HCT116 (cell line): ENCODE results near the gene GPANK1. TPM values are rescaled to one million over a fixed set of nuclear protein-coding genes. Genes with fewer than 3 reads are reported as not detected.

ENCODE experiments used
- ATAC-seq: fragments of 200-7000 bp; cut with Tn5 transposase; 2 replicates; pipeline ENCODE4 v1.9.1; 2020; ENCODE audit warnings: mild to moderate bottlenecking, moderate library complexity
- BruUV-seq: library from RNA; stranded (reverse); fragments of 400-500 nt; replicated peaks from 2 replicates; lab custom pipeline; 2021; lab: Mats Ljungman, UMichigan
- CTCF ChIA-PET: fragments of 300-600 bp; sonication (Branson Sonifier 250); formaldehyde crosslinking; loops from one replicate; lab custom pipeline; 2021; ENCODE audit warnings: antibody characterized with exemption; lab: Charles Lee
- POLR2A ChIA-PET: fragments of 300-600, 350-600 bp; sonication (Branson Sonifier 250); formaldehyde crosslinking; loops from one replicate; lab custom pipeline; 2021; ENCODE audit warnings: antibody characterized with exemption; lab: Charles Lee
- RAD21 ChIA-PET, 2 experiments: fragments of 300-600 bp; sonication (Branson Sonifier 250); formaldehyde crosslinking; loops; one replicate each; lab custom pipeline; 2023; ENCODE audit warnings: low total read pairs in 2 of 2; ENCODE audit not compliant: uncharacterized antibody in 2 of 2, unreplicated experiment in 2 of 2, low non-redundant PET in 1 of 2; lab: Charles Lee
- DNase-seq: peaks from one replicate; pipeline ENCODE4 v3.0.0-alpha.2; 2010; ENCODE audit warnings: low read depth, low spot score
- H2AFZ ChIP-seq: fragments of 200-600 bp; shearing (Covaris generic), sonication (generic); 2 replicates; pipeline ENCODE4 v1.6.1; 2017; ENCODE audit warnings: low read depth, mixed run types, mixed read lengths, antibody characterized with exemption, low read length; ENCODE audit not compliant: poor library complexity, severe bottlenecking
- H3K27ac ChIP-seq: 2 replicates; pipeline ENCODE4 v1.5.1; 2012; ENCODE audit warnings: low read depth, low read length
- H3K27me3 ChIP-seq: fragments of 200-600 bp; sonication (generic); 2 replicates; pipeline ENCODE4 v1.6.1; 2016; ENCODE audit warnings: mixed run types, low read length, mixed read lengths; ENCODE audit not compliant: insufficient read depth
- H3K36me3 ChIP-seq, 2 experiments: fragments of 200-500 bp in 1 of 2; fragments of 200-600 bp in 1 of 2; sonication (Bioruptor generic) in 1 of 2; sonication (generic) in 1 of 2; 2 replicates each; pipeline versions ENCODE4 v1.5.1 to v1.6.1; 2014 to 2016; ENCODE audit warnings: low read length in 2 of 2, inconsistent platforms in 1 of 2, mixed read lengths in 1 of 2, mixed run types in 1 of 2; ENCODE audit not compliant: insufficient read depth in 2 of 2, control insufficient read depth in 1 of 2
- H3K4me1 ChIP-seq, 2 experiments: fragments of 200-600 bp in 1 of 2; sonication (generic) in 1 of 2; 2 replicates each; pipeline versions ENCODE4 v1.5.1 to v1.6.1; 2012 to 2017; ENCODE audit warnings: low read length in 2 of 2, inconsistent platforms in 1 of 2, mild to moderate bottlenecking in 1 of 2, mixed read lengths in 1 of 2, mixed run types in 1 of 2, moderate library complexity in 1 of 2; ENCODE audit not compliant: insufficient read depth in 2 of 2, control insufficient read depth in 1 of 2
- H3K4me2 ChIP-seq: fragments of 200-600 bp; sonication (generic); 2 replicates; pipeline ENCODE4 v1.6.1; 2017; ENCODE audit warnings: mixed run types, low read length, mixed read lengths
- H3K4me3 ChIP-seq, 2 experiments: fragments of 200-600 bp in 1 of 2; sonication (generic) in 1 of 2; replicated peaks in 1 of 2; 2 replicates each; pipeline ENCODE4 v1.5.1; 2011 to 2016; ENCODE audit warnings: low read length in 2 of 2, control low read depth in 1 of 2, low read depth in 1 of 2, mild to moderate bottlenecking in 1 of 2, mixed read lengths in 1 of 2, mixed run types in 1 of 2
- H3K79me2 ChIP-seq: fragments of 200-600 bp; sonication (generic); 2 replicates; pipeline ENCODE4 v1.6.1; 2017; ENCODE audit warnings: mild to moderate bottlenecking, mixed run types, low read length, moderate library complexity, mixed read lengths; ENCODE audit not compliant: insufficient read depth
- H3K9ac ChIP-seq: fragments of 200-600 bp; sonication (generic); 2 replicates; pipeline ENCODE4 v1.6.1; 2016; ENCODE audit warnings: low read length, mixed read lengths
- H3K9me2 ChIP-seq: fragments of 200-600 bp; sonication (generic), shearing (Covaris generic); 2 replicates; pipeline ENCODE4 v1.6.1; 2017; ENCODE audit warnings: mixed run types, mild to moderate bottlenecking, moderate library complexity; ENCODE audit not compliant: insufficient read depth
- H3K9me3 ChIP-seq, 2 experiments: fragments of 200-500 bp in 1 of 2; fragments of 200-600 bp in 1 of 2; sonication (Bioruptor generic) in 1 of 2; sonication (generic) in 1 of 2; 2 replicates each; pipeline ENCODE4 v1.6.1; 2014 to 2017; ENCODE audit warnings: low read length in 2 of 2, mixed read lengths in 2 of 2, inconsistent platforms in 1 of 2, low read depth in 1 of 2, mild to moderate bottlenecking in 1 of 2, mixed run types in 1 of 2, moderate library complexity in 1 of 2; ENCODE audit not compliant: control insufficient read depth in 1 of 2, insufficient read depth in 1 of 2
- H4K20me1 ChIP-seq: fragments of 200-600 bp; sonication (generic), shearing (Covaris generic); 2 replicates; pipeline ENCODE4 v1.6.1; 2017; ENCODE audit warnings: mixed run types, mild to moderate bottlenecking, moderate library complexity; ENCODE audit not compliant: insufficient read depth
- CBX3 ChIP-seq: IDR thresholded peaks from 2 replicates; pipeline ENCODE4 v1.6.1; 2012; ENCODE audit warnings: low read depth
- CTCF ChIP-seq, 3 experiments: fragments of 200-600 bp in 1 of 3; sonication (generic) in 1 of 3; IDR thresholded peaks in 2 of 3; conservative IDR thresholded peaks in 1 of 3; 2 replicates each; pipeline ENCODE4 v1.5.1; 2012 to 2017; ENCODE audit warnings: low read depth in 2 of 3, low read length in 2 of 3, antibody characterized with exemption in 1 of 3, borderline replicate concordance in 1 of 3, control low read depth in 1 of 3, mild to moderate bottlenecking in 1 of 3, mixed read lengths in 1 of 3, mixed run types in 1 of 3, moderate library complexity in 1 of 3; ENCODE audit not compliant: insufficient read depth in 1 of 3
- EGR1 ChIP-seq: IDR thresholded peaks from 2 replicates; pipeline ENCODE4 v1.6.1; 2012; ENCODE audit warnings: low read depth
- EZH2 ChIP-seq: fragments of 200-600 bp; sonication (generic); IDR thresholded peaks from 2 replicates; pipeline ENCODE4 v1.6.1; 2017; ENCODE audit warnings: antibody characterized with exemption, mixed run types
- EZH2phosphoT487 ChIP-seq: fragments of 200-600 bp; IDR thresholded peaks from 2 replicates; pipeline ENCODE4 v1.6.1; 2018; ENCODE audit warnings: antibody characterized with exemption, borderline replicate concordance
- JUND ChIP-seq: IDR thresholded peaks from 2 replicates; pipeline ENCODE4 v1.6.1; 2012
- MAX ChIP-seq: IDR thresholded peaks from 2 replicates; pipeline ENCODE4 v1.6.1; 2012
- POLR2A ChIP-seq: IDR thresholded peaks from 2 replicates; pipeline ENCODE4 v1.7.0; 2011; ENCODE audit warnings: borderline replicate concordance; ENCODE audit not compliant: insufficient read depth, insufficient read length; ENCODE audit errors: extremely low read depth
- RAD21 ChIP-seq: IDR thresholded peaks from 2 replicates; pipeline ENCODE4 v1.6.1; 2012; ENCODE audit warnings: low read depth, mild to moderate bottlenecking
- SIN3A ChIP-seq: IDR thresholded peaks from 2 replicates; pipeline ENCODE4 v1.6.1; 2012; ENCODE audit warnings: low read depth
- SP1 ChIP-seq: IDR thresholded peaks from 2 replicates; pipeline ENCODE4 v1.6.1; 2012; ENCODE audit warnings: low read depth
- SRF ChIP-seq: IDR thresholded peaks from 2 replicates; pipeline ENCODE4 v1.6.1; 2012; ENCODE audit warnings: low read depth
- TCF7L2 ChIP-seq: IDR thresholded peaks from 2 replicates; pipeline ENCODE4 v1.7.0; 2011; ENCODE audit warnings: borderline replicate concordance, inconsistent platforms; ENCODE audit not compliant: insufficient read depth, insufficient read length; ENCODE audit errors: extremely low read depth
- YY1 ChIP-seq: IDR thresholded peaks from 2 replicates; pipeline ENCODE4 v1.6.1; 2011; ENCODE audit warnings: low read length, low read depth, moderate library complexity, mild to moderate bottlenecking; ENCODE audit not compliant: insufficient replicate concordance; ENCODE audit errors: extremely low read depth
- ZBTB33 ChIP-seq: IDR thresholded peaks from 2 replicates; pipeline ENCODE4 v1.6.1; 2011; ENCODE audit warnings: mild to moderate bottlenecking, low read length, moderate library complexity; ENCODE audit not compliant: insufficient replicate concordance; ENCODE audit errors: extremely low read depth
- ZFX ChIP-seq: fragments of 450-650 bp; IDR thresholded peaks from 2 replicates; pipeline ENCODE4 v1.6.1; 2017
- ZNF274 ChIP-seq: fragments of 200-500 bp; sonication (Bioruptor generic); IDR thresholded peaks from 2 replicates; pipeline ENCODE4 v1.6.1; 2014; ENCODE audit warnings: mild to moderate bottlenecking, low read depth, low read length, inconsistent platforms
- intact Hi-C: fragments of 100-400 bp; cut with micrococcal nuclease; formaldehyde crosslinking; loops from 2 replicates; pipeline ENCODE4 v1.10.0; 2022
- total RNA-seq: library from RNA; stranded (reverse); gene quantifications from one replicate; pipeline ENCODE4 v1.2.1, GENCODE V29; 2021; ENCODE audit not compliant: unreplicated experiment

The GPANK1 gene
- total RNA-seq, 1 experiment from 2014 or later: 14.8 TPM

GRCh38 chr6:31676904-31677303, 12.1 kb upstream of the GPANK1 start:
- H3K4me1 ChIP-seq: peaks cover 4 to 19% of the 10 kb centered on the region in 2 experiments; a peak in 3 of 4 replicates
- DNase-seq (no peak), ATAC-seq (no peak)
- no peaks in the 10 kb centered on the region for H3K9me2 ChIP-seq
- H4K20me1 ChIP-seq: no peaks in the 10 kb centered on the region
- H3K9ac ChIP-seq: no peak overlapping the region
- no peak overlapping the region for H3K27ac ChIP-seq
- no TSS peak for BruUV-seq
- H3K79me2 ChIP-seq: no peaks in the 10 kb centered on the region
- CTCF ChIA-PET: no interaction called here
- H3K27me3 ChIP-seq: no peaks in the 10 kb centered on the region
- TF ChIP-seq ZBTB33 (no peak), CBX3 (no peak), POLR2A (no peak), SP1 (no peak), TCF7L2 (no peak), ZFX (no peak), YY1 (no peak), RAD21 (no peak), SRF (no peak), SIN3A (no peak), CTCF (IDR thresholded peaks at IDR 0.05 in 2 of 3, conservative IDR thresholded peaks at IDR 0.05 in 1 of 3; ENCODE audit: borderline replicate concordance in 1 of 3, insufficient read depth in 1 of 3, low read depth in 2 of 3, low read length in 2 of 3) (no peak), EGR1 (no peak), EZH2phosphoT487 (no peak), EZH2 (no peak), JUND (no peak), ZNF274 (no peak), MAX (no peak)
- no peak overlapping the region for H2AFZ ChIP-seq
- H3K4me3 ChIP-seq: no peak overlapping the region
- POLR2A ChIA-PET: interaction anchor here (0.6 kb wide), 1 partner anchor 148 kb away, joined by 3 read pairs; no protein-coding TSS in a partner anchor
- no peaks in the 10 kb centered on the region for H3K9me3 ChIP-seq
- H3K36me3 ChIP-seq: peaks cover 3% of the 10 kb centered on the region in 2 experiments; a peak in 2 of 4 replicates
- no peak overlapping the region for H3K4me2 ChIP-seq
- intact Hi-C loops: no loop called here
- RAD21 ChIA-PET: no interaction called here
